Amniotic epithelial cell (primary cell): ENCODE data around the gene GHITM.
"Not testable (repeated sequence)": the region's sequence is repeated elsewhere in the genome, so short reads cannot be mapped to it uniquely, and the experiment has no call there.

ENCODE experiments used
- DNase-seq: peaks from one replicate; pipeline ENCODE4 v3.0.0-alpha.2; 2010; ENCODE audit warnings: low read depth

GHITM gene

DNA sequence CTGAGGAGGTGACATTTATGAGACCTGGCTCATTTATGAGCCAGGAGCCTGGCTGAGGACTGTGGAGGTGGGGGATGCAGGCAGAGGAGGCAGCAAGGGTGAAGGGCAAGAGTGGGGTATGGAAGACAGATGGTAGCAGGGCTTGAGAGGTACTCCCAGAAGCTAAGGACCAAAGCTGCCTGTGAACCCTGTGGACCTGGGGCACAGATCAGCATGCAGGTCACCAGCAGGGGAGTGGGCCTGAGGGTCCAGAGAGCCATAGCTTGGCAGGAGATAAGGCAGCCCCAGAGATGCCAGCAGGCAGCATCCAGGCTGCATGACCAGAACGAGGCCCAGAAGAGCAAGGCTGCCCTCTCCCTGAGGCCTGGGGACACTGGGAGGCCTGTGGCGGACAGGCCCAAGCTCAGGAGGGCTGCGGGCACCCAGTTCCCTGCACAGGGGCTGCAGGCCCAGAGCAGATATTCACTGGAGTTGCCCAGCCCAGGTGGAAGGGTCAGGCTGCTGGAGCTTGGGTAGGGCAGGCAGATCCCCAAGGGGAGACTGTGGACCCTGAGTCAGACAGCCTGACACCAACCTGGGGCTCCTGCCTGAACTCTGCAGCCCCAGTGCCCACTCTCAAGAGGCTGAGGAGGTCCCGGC lies 37.6 kb downstream of the GHITM start:
- DNase-seq: no peak

DNA sequence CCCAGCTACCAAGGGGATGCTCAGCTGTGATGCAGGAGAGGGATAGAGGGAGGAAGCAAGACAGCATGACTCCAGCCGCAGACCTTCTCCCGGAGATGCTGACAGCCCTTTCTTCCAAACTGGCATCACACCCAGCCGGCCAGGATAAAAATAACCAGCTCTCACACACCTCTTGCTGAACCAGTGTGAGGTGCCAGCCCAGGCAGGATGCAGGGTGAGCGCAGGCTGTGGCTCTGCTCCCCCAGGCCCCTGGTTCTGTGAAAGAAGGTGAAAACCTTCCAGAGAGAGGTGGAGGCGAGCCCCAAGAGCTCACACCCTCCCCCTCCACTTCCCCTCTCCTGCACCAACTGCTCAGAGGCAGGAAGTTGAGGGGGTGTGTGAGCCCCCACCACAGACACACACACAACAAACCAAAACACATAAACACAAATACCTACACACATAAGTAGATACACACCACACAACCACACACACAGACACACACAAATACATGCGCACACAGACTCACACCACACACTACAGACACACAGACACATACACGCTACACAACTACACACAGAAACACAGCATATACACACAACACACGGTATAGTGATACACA lies 38.3 kb downstream of the GHITM start:
- DNase-seq: no peak

DNA sequence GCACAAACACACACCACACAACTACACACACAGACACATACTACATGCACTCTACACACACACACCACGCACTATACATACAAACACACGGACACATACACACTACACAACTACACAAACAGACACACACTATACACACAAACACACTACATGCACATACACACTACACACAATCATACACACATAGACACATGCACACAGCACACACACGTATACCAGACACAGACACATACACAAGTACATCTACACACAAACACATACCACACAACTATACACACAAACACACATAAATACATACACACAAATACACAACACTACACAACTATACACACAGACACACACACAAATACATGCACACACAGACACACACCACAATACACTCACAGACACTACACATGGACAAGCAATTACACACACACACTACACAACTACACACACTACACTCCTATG lies 38.9 kb downstream of the GHITM start:
- DNase-seq: no peak

DNA sequence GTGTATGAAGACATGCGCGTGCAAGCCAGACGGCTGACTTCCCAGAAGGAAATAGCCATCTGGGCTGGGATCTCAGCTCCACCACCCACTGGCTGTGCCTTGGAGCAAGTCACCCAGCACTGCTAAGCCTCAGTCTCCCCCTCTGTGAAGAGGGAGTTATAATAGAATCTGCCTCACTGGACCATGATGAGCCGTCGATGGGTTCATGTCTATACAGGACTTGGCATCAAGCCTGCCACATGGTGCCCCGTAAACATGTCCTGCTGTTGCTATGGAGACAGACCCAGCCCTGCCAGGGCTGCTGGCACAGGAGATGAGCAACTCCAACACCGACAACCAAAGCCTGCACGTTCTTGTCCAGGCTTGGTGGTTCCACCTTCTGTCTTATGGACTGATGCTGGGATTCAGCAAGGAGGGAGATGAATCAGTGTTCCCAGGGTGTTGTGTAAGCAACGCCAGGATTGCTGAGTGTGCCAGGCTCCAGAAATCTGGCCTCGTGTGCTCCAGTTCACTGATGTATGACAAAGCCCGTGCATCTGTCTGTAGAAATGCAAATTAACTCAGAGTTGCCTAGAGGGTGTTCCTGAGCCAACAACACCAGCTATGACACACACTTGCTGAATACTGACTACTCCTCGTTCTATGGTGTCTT lies 39.9 kb downstream of the GHITM start:
- peak; percentile 79 for DNase-seq

DNA sequence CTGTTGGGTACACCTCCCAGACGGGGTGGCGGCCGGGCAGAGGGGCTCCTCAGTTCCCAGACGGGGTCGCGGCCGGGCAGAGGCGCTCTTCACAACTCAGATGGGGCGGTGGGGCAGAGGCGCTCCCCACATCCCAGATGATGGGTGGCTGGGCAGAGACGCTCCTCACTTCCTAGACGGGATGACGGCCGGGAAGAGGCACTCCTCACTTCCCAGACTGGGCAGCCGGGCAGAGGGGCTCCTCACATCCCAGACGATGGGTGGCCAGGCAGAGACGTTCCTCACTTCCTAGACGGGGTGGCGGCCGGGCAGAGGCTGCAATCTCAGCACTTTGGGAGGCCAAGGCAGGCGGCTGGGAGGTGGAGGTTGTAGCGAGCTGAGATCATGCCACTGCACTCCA lies 41.1 kb downstream of the GHITM start:
- DNase-seq: not testable (repeated sequence)

DNA sequence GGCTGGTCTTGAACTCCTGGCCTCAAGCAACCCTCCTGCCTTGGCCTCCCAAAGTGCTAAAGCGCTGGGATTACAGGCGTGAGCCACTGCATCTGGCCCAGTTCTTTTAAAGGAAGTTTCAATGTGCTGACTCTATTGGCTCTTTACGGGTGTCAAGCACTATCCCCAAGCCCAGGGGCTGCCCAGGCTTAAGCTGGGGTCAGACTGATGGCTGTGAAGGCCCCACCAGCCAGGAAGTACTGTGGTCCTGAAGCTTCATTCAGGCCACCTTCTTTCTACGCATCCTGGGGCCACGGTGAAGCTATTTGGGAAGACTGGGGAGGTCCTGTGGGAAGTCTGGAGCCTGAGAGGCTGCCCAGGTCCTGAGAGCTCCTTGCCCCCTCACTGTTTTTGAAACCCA lies 42.3 kb downstream of the GHITM start:
- DNase-seq: no peak

- no peak for DNase-seq
Observed at GRCh38 chr10:84184517-84184916, 45.2 kb downstream of the GHITM start.

- no peak for DNase-seq
Observed at GRCh38 chr10:84185526-84186175, 46.3 kb downstream of the GHITM start.

GRCh38 chr10:84188815-84189214 lies 49.5 kb downstream of the GHITM start:
- no peak for DNase-seq

GRCh38 chr10:84190621-84191020 lies 51.3 kb downstream of the GHITM start:
- DNase-seq: no peak

- no peak for DNase-seq
Observed at GRCh38 chr10:84191106-84191505, 51.8 kb downstream of the GHITM start.

DNA sequence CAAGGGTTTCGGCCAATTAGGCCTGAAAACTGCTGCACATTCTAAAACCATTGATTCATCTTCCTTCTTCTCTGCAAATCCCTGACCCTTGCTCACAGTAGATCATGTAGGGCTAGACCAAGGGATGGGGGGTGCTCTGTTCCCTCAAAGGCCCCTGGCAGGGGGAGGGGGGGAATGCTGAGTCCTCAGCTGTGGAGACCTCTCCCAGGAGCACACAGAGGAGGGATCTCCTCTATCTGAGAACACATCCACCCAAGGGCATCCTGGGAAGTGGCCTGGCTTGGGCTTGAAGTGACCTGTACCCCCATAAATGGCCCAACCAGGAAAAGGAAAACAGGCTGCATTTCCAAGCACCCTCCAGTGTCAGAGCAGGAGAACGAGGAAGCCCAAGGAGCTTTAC lies 54.0 kb downstream of the GHITM start:
- no peak for DNase-seq

GRCh38 chr10:84193846-84194423 lies 54.6 kb downstream of the GHITM start:
- DNase-seq: no peak

DNA sequence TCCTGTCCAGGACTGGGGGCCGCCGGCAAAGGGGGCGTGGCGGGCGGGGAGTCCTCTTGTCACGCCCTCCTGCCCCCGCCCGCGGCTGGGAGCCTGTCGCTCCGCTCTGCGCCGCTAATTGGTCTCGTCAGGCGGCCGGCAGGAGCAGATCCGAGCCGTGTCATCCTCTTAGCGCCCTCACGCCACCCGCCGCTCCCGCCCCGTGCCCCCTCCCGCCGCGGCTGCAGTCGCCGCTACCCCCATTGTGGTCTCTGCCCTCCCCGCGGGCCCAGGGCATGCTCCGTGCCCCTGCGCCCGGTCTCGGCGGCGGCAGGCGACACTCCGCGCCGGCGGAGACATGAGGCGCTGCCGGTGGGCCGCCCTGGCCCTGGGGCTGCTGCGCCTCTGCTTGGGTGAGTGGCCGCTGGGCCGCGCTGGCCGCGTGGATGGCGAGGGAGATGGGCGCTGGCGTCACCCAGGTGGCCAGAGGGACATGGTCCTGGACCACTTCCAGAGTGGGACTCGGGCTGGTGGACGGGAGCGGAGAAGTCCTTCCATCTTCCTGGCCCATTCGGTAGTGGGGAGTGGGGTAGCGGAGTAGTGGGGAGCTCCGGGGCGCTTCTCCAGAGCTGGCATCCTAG lies 55.2 kb downstream of the GHITM start, which contains the start of gene CDHR1:
CDHR1 (plus strand) TSS at position 114 of the 620 bp plus-strand sequence; CDS start at position 338, 224 bp downstream.
- no peak for DNase-seq

- no peak for DNase-seq
Observed at GRCh38 chr10:84195044-84195830, 55.9 kb downstream of the GHITM start.

DNA sequence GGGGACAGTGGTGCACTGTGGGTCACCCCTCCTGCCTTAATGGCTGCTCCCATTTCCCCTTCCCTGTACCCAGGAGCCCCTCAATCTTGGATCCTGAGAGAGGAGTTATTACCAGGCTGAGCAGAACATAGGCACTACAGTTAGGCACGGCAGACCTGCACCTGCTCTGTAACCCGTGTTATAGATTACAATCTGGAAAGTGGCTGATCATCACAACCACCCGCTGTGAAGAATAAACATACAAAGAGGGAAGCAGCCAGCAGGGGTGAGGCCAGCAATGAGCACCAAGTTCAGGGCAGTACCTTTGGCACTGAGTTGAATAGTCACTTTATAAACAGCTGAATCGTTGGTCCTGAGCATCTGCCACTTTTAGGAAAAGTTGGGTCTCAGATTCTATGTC lies 56.8 kb downstream of the GHITM start:
- no peak for DNase-seq

DNA sequence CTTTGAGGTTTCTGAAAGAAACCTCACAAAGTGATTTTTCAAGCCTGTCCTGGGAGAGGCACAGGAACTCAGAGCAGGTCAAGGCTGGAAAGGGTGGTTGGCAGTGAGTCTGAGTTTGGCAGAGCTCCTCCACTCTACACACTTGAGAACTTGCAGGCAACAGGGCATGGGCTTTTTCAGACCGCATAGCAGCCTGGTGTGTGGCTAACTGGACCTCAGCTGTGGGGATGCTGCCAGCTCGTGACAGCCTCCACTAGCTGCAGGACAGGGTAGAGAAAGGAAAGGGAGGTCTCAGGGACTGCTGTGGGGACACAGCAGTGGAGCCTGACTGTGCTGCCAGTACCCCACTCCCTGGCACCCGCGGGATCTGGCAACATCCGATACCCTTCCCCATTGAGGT lies 57.6 kb downstream of the GHITM start:
- no peak for DNase-seq

DNA sequence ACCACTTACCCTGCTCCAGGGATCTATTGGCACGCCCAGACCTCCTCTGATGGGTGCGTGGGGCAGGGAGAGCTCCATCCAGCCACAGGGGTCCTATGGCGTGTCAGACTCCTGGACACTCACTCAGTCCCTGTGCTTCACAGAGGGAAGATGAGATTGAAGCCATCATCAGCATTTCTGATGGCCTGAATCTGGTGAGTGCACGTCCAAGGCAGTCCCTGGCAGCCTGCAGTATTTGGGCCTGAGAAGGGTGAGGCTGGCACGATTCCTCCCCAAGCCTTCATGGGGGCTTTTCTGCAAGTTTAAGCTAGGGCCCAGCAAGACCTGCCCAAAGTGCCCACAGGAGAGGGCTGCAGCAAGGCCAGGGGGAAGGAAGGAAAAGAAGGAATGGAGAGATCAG lies 58.3 kb downstream of the GHITM start:
- DNase-seq: no peak

DNA sequence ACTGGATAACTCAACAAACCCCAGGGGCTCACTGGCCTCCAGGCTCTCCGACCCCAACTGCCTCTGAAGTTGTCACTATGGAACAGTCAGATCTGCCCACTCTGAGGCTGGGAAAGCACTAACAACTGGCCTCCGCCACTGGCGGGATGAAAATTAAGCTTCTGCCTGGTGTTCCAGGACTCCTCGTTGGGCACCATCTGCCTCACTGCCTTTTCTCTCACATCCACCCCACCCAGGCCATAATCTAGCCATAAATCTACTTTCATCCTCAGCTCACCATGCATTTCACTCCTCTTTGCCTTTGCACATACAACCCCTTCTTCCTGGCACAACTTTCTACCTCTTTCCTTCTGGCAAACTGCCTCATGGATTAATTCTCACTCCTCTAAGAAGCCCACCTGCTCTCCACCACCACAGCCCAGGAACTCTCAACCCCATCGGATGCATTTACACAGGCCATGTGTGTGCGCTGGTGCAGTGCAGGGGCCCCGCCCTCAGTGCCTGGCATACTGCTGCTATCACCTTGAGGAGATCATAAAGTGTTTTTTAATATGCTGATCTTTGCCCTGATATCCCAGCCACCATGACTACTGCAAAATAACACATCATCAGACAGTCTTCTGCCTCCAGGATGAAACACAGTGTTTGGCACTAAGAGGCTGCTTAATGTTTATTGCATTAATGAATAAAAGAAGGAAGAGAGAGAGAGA lies 59.1 kb downstream of the GHITM start:
- no peak for DNase-seq

- DNase-seq: no peak
Observed at GRCh38 chr10:84200537-84201243, 61.4 kb downstream of the GHITM start.
